OCI-LY7 (cell line): ENCODE results near the gene KCNQ1OT1. TPM values are rescaled to one million over a fixed set of nuclear protein-coding genes. Genes with fewer than 3 reads are reported as not detected.

ENCODE experiments used
- BruUV-seq: library from RNA; stranded (reverse); fragments of 400-500 nt; replicated peaks from 2 replicates; lab custom pipeline; 2021; lab: Mats Ljungman, UMichigan
- CTCF ChIA-PET: fragments of 300-600 bp; sonication (Branson Sonifier 250); formaldehyde crosslinking; loops from one replicate; lab custom pipeline; 2022; ENCODE audit warnings: antibody characterized with exemption; ENCODE audit not compliant: unreplicated experiment; lab: Charles Lee
- POLR2A ChIA-PET: fragments of 300-600 bp; sonication (Branson Sonifier 250); formaldehyde crosslinking; loops from one replicate; lab custom pipeline; 2022; ENCODE audit warnings: antibody characterized with exemption; lab: Charles Lee
- DNase-seq: peaks from one replicate; pipeline ENCODE4 v3.0.0-alpha.2; 2015; ENCODE audit warnings: low spot score
- H2AFZ ChIP-seq: fragments of 200-600 bp; sonication (generic), shearing (Covaris generic); 2 replicates; pipeline ENCODE4 v1.6.1; 2014; ENCODE audit warnings: mild to moderate bottlenecking, antibody characterized with exemption, low read length, moderate library complexity
- H3K27ac ChIP-seq: fragments of 200-600 bp; sonication (generic); 2 replicates; pipeline ENCODE4 v1.5.1; 2014; ENCODE audit warnings: mixed run types, low read depth, mild to moderate bottlenecking, moderate library complexity, low read length, inconsistent platforms; ENCODE audit not compliant: poor library complexity, severe bottlenecking
- H3K36me3 ChIP-seq: fragments of 200-600 bp; sonication (generic); 2 replicates; pipeline ENCODE4 v1.6.1; 2014; ENCODE audit warnings: mild to moderate bottlenecking, antibody characterized with exemption, low read length, moderate library complexity, mixed read lengths; ENCODE audit not compliant: insufficient read depth
- H3K4me1 ChIP-seq: fragments of 200-600 bp; sonication (generic); 2 replicates; pipeline ENCODE4 v1.5.1; 2014; ENCODE audit warnings: mild to moderate bottlenecking, low read length; ENCODE audit not compliant: insufficient read depth, poor library complexity, severe bottlenecking
- H3K4me2 ChIP-seq: fragments of 200-600 bp; sonication (generic); 2 replicates; pipeline ENCODE4 v1.6.1; 2014; ENCODE audit warnings: mild to moderate bottlenecking, low read length
- H3K4me3 ChIP-seq: fragments of 200-600 bp; sonication (generic); 2 replicates; pipeline ENCODE4 v1.5.1; 2014; ENCODE audit warnings: mild to moderate bottlenecking, low read depth, low read length; ENCODE audit not compliant: poor library complexity, severe bottlenecking
- H3K79me2 ChIP-seq: fragments of 200-600 bp; sonication (generic); 2 replicates; pipeline ENCODE4 v1.6.1; 2016; ENCODE audit warnings: low read depth, mild to moderate bottlenecking, low read length, moderate library complexity, mixed read lengths; ENCODE audit not compliant: insufficient read depth
- H3K9me2 ChIP-seq: fragments of 200-600 bp; sonication (generic); 2 replicates; pipeline ENCODE4 v1.6.1; 2016; ENCODE audit warnings: mild to moderate bottlenecking, low read length, mixed read lengths; ENCODE audit not compliant: insufficient read depth
- H3K9me3 ChIP-seq: fragments of 200-600 bp; sonication (generic); 2 replicates; pipeline ENCODE4 v1.6.1; 2014; ENCODE audit warnings: mild to moderate bottlenecking, mixed run types, low read length, mixed read lengths
- H4K20me1 ChIP-seq: fragments of 200-600 bp; sonication (generic); 2 replicates; pipeline ENCODE4 v1.6.1; 2014; ENCODE audit warnings: mild to moderate bottlenecking, antibody characterized with exemption, low read length, moderate library complexity, mixed read lengths; ENCODE audit not compliant: insufficient read depth
- CTCF ChIP-seq: fragments of 200-600 bp; sonication (generic); conservative IDR thresholded peaks from 2 replicates; pipeline ENCODE4 v1.5.1; 2014; ENCODE audit warnings: mild to moderate bottlenecking, antibody characterized with exemption, low read length, moderate library complexity, mixed read lengths
- EZH2phosphoT487 ChIP-seq: fragments of 200-600 bp; sonication (generic); IDR thresholded peaks from 2 replicates; pipeline ENCODE4 v1.6.1; 2018; ENCODE audit warnings: low read depth, borderline replicate concordance, mild to moderate bottlenecking, mixed run types, antibody characterized with exemption, low read length, moderate library complexity, mixed read lengths
- intact Hi-C: fragments of 100-400 bp; cut with micrococcal nuclease; formaldehyde crosslinking; loops from one replicate; pipeline ENCODE4 v1.10.0; 2022; ENCODE audit not compliant: unreplicated experiment
- total RNA-seq, 2 experiments: library from RNA; depleted of rRNA in 1 of 2; stranded (reverse); fragments of >200 nt in 1 of 2; shearing (Covaris generic) in 1 of 2; gene quantifications; 2 replicates each; pipeline ENCODE4 v1.2.3, GENCODE V29; 2014 to 2022

KCNQ1OT1 gene
- total RNA-seq, 2 experiments from 2014 or later: 2.9 to 3.4 TPM

- H3K4me2 ChIP-seq: no peak overlapping the region
- H2AFZ ChIP-seq: no peak overlapping the region
- no peak overlapping the region for H3K27ac ChIP-seq
- DNase-seq: no peak
- BruUV-seq: no TSS peak
- no peaks in the 10 kb centered on the region for H3K9me2 ChIP-seq
- peaks cover 31% of the 10 kb centered on the region for H3K9me3 ChIP-seq
- no peaks in the 10 kb centered on the region for H3K36me3 ChIP-seq
- no peaks in the 10 kb centered on the region for H3K4me1 ChIP-seq
- TF ChIP-seq CTCF: no peak
- no peak for TF ChIP-seq EZH2phosphoT487
- ChIA-PET CTCF (no interaction called here), POLR2A (no interaction called here)
- intact Hi-C loops: no loop called here
- no peaks in the 10 kb centered on the region for H4K20me1 ChIP-seq
- H3K4me3 ChIP-seq: no peak overlapping the region
- no peaks in the 10 kb centered on the region for H3K79me2 ChIP-seq
Measured at GRCh38 chr11:2650343-2650867, 49.4 kb downstream of the KCNQ1OT1 start.

GRCh38 chr11:2649848-2650247, 49.9 kb downstream of the KCNQ1OT1 start:
- Histone ChIP-seq H3K79me2 (no peaks in the 10 kb centered on the region), H4K20me1 (no peaks in the 10 kb centered on the region), H2AFZ (no peak overlapping the region), H3K4me2 (no peak overlapping the region), H3K4me3 (no peak overlapping the region), H3K4me1 (no peaks in the 10 kb centered on the region), H3K36me3 (no peaks in the 10 kb centered on the region), H3K9me3 (peaks cover 31% of the 10 kb centered on the region), H3K9me2 (no peaks in the 10 kb centered on the region), H3K27ac (no peak overlapping the region)
- DNase-seq: no peak
- BruUV-seq: no TSS peak
- TF ChIP-seq EZH2phosphoT487: no peak
- TF ChIP-seq CTCF: no peak
- intact Hi-C loops: no loop called here
- CTCF ChIA-PET: no interaction called here
- POLR2A ChIA-PET: no interaction called here

GRCh38 chr11:2649400-2649799, 50.4 kb downstream of the KCNQ1OT1 start:
- Histone ChIP-seq H3K4me1 (no peaks in the 10 kb centered on the region), H3K27ac (no peak overlapping the region), H2AFZ (no peak overlapping the region), H3K4me3 (no peak overlapping the region), H3K79me2 (no peaks in the 10 kb centered on the region), H3K9me2 (no peaks in the 10 kb centered on the region), H3K9me3 (peaks cover 31% of the 10 kb centered on the region), H3K4me2 (no peak overlapping the region), H3K36me3 (no peaks in the 10 kb centered on the region), H4K20me1 (no peaks in the 10 kb centered on the region)
- TF ChIP-seq EZH2phosphoT487 (no peak), CTCF (no peak)
- no TSS peak for BruUV-seq
- no peak for DNase-seq
- intact Hi-C loops: no loop called here
- ChIA-PET POLR2A (no interaction called here), CTCF (no interaction called here)
